IPS-18a (cell line): ENCODE measurements around the gene OSBPL2.

ENCODE experiments used
- H3K27ac ChIP-seq: one replicate; pipeline ENCODE4 v1.5.1; 2013; ENCODE audit warnings: low read length
- H3K27me3 ChIP-seq: one replicate; pipeline ENCODE4 v1.6.1; 2013; ENCODE audit warnings: mild to moderate bottlenecking, low read length; ENCODE audit not compliant: control insufficient read depth, insufficient read depth
- H3K36me3 ChIP-seq: one replicate; pipeline ENCODE4 v1.6.1; 2013; ENCODE audit warnings: low read depth, low read length; ENCODE audit not compliant: control insufficient read depth
- H3K4me1 ChIP-seq: one replicate; pipeline ENCODE4 v1.6.1; 2013; ENCODE audit warnings: low read depth, low read length; ENCODE audit not compliant: control insufficient read depth
- H3K4me3 ChIP-seq: one replicate; pipeline ENCODE4 v1.5.1; 2013; ENCODE audit warnings: low read length
- H3K9ac ChIP-seq: one replicate; pipeline ENCODE4 v1.6.1; 2013; ENCODE audit warnings: mild to moderate bottlenecking, low read length, moderate library complexity
- H3K9me3 ChIP-seq: one replicate; pipeline ENCODE4 v1.6.1; 2013; ENCODE audit warnings: low read depth, low read length; ENCODE audit not compliant: control insufficient read depth

Gene OSBPL2

GRCh38 chr20:62307226-62308101 lies 69.1 kb downstream of the OSBPL2 start:
- Histone ChIP-seq H3K4me3 (no peak overlapping the region), H3K4me1 (no peaks in the 10 kb centered on the region), H3K27me3 (no peaks in the 10 kb centered on the region), H3K27ac (no peak overlapping the region), H3K36me3 (peaks cover 61% of the 10 kb centered on the region), H3K9ac (no peak overlapping the region), H3K9me3 (no peaks in the 10 kb centered on the region)

- H3K9ac ChIP-seq = no peak overlapping the region
- no peak overlapping the region for H3K4me3 ChIP-seq
- no peaks in the 10 kb centered on the region for H3K4me1 ChIP-seq
- H3K27ac ChIP-seq = no peak overlapping the region
- no peaks in the 10 kb centered on the region for H3K27me3 ChIP-seq
- H3K36me3 ChIP-seq = peaks cover 69% of the 10 kb centered on the region
- H3K9me3 ChIP-seq = no peaks in the 10 kb centered on the region
Measured at GRCh38 chr20:62308102-62308822, 69.9 kb downstream of the OSBPL2 start.

- H3K27me3 ChIP-seq = no peaks in the 10 kb centered on the region
- H3K36me3 ChIP-seq = peaks cover 75% of the 10 kb centered on the region
- H3K9ac ChIP-seq = no peak overlapping the region
- H3K4me3 ChIP-seq = no peak overlapping the region
- no peaks in the 10 kb centered on the region for H3K4me1 ChIP-seq
- no peaks in the 10 kb centered on the region for H3K9me3 ChIP-seq
- H3K27ac ChIP-seq = no peak overlapping the region
Measured at GRCh38 chr20:62309198-62309944, 71.0 kb downstream of the OSBPL2 start.

- H3K4me1 ChIP-seq = no peaks in the 10 kb centered on the region
- no peak overlapping the region for H3K27ac ChIP-seq
- no peak overlapping the region for H3K9ac ChIP-seq
- H3K9me3 ChIP-seq = no peaks in the 10 kb centered on the region
- peaks cover 74% of the 10 kb centered on the region for H3K36me3 ChIP-seq
- H3K4me3 ChIP-seq = no peak overlapping the region
- no peaks in the 10 kb centered on the region for H3K27me3 ChIP-seq
Measured at GRCh38 chr20:62309947-62310756, 71.8 kb downstream of the OSBPL2 start.

GRCh38 chr20:62310757-62311121 lies 72.4 kb downstream of the OSBPL2 start:
- no peaks in the 10 kb centered on the region for H3K27me3 ChIP-seq
- H3K9ac ChIP-seq = no peak overlapping the region
- no peaks in the 10 kb centered on the region for H3K4me1 ChIP-seq
- H3K9me3 ChIP-seq = no peaks in the 10 kb centered on the region
- no peak overlapping the region for H3K27ac ChIP-seq
- H3K4me3 ChIP-seq = no peak overlapping the region
- peaks cover 73% of the 10 kb centered on the region for H3K36me3 ChIP-seq

GRCh38 chr20:62311150-62311549 lies 72.8 kb downstream of the OSBPL2 start:
- Histone ChIP-seq H3K36me3 (peaks cover 73% of the 10 kb centered on the region), H3K9ac (no peak overlapping the region), H3K4me3 (no peak overlapping the region), H3K9me3 (no peaks in the 10 kb centered on the region), H3K4me1 (no peaks in the 10 kb centered on the region), H3K27me3 (no peaks in the 10 kb centered on the region), H3K27ac (no peak overlapping the region)

GRCh38 chr20:62311832-62312661 lies 73.7 kb downstream of the OSBPL2 start:
- H3K27me3 ChIP-seq = no peaks in the 10 kb centered on the region
- H3K36me3 ChIP-seq = peaks cover 73% of the 10 kb centered on the region
- no peaks in the 10 kb centered on the region for H3K4me1 ChIP-seq
- no peak overlapping the region for H3K9ac ChIP-seq
- H3K4me3 ChIP-seq = no peak overlapping the region
- no peak overlapping the region for H3K27ac ChIP-seq
- H3K9me3 ChIP-seq = no peaks in the 10 kb centered on the region

- Histone ChIP-seq H3K9me3 (no peaks in the 10 kb centered on the region), H3K27me3 (no peaks in the 10 kb centered on the region), H3K4me3 (no peak overlapping the region), H3K9ac (no peak overlapping the region), H3K4me1 (no peaks in the 10 kb centered on the region), H3K36me3 (peaks cover 73% of the 10 kb centered on the region), H3K27ac (no peak overlapping the region)
Measured at GRCh38 chr20:62312662-62312977, 74.3 kb downstream of the OSBPL2 start.

- no peaks in the 10 kb centered on the region for H3K4me1 ChIP-seq
- H3K36me3 ChIP-seq = peaks cover 69% of the 10 kb centered on the region
- no peaks in the 10 kb centered on the region for H3K27me3 ChIP-seq
- H3K4me3 ChIP-seq = no peak overlapping the region
- H3K27ac ChIP-seq = no peak overlapping the region
- no peak overlapping the region for H3K9ac ChIP-seq
- H3K9me3 ChIP-seq = no peaks in the 10 kb centered on the region
Measured at GRCh38 chr20:62313021-62313420, 74.7 kb downstream of the OSBPL2 start.

GRCh38 chr20:62313460-62314338 lies 75.4 kb downstream of the OSBPL2 start:
- H3K9me3 ChIP-seq = no peaks in the 10 kb centered on the region
- H3K27ac ChIP-seq = no peak overlapping the region
- H3K36me3 ChIP-seq = peaks cover 63% of the 10 kb centered on the region
- H3K4me1 ChIP-seq = no peaks in the 10 kb centered on the region
- H3K27me3 ChIP-seq = no peaks in the 10 kb centered on the region
- no peak overlapping the region for H3K9ac ChIP-seq
- H3K4me3 ChIP-seq = no peak overlapping the region
